Endodermal cell (in vitro differentiated cells): ENCODE results near the gene CCL5. TPM values are rescaled to one million over a fixed set of nuclear protein-coding genes. Genes with fewer than 3 reads are reported as not detected.

Experiments used
- DNase-seq: peaks from one replicate; pipeline ENCODE4 v3.0.0-alpha.2; 2017
- H3K27ac ChIP-seq: 2 replicates; pipeline ENCODE4 v1.5.1; 2013; ENCODE audit warnings: mild to moderate bottlenecking, low read depth, low read length, moderate library complexity
- H3K27me3 ChIP-seq: 2 replicates; pipeline ENCODE4 v1.6.1; 2013; ENCODE audit warnings: mild to moderate bottlenecking, low read length, moderate library complexity; ENCODE audit not compliant: insufficient read depth, control insufficient read depth, poor library complexity, severe bottlenecking
- H3K36me3 ChIP-seq: 2 replicates; pipeline ENCODE4 v1.7.0; 2013; ENCODE audit warnings: mild to moderate bottlenecking, low read length, moderate library complexity; ENCODE audit not compliant: control insufficient read depth, insufficient read depth
- H3K4me1 ChIP-seq: one replicate; pipeline ENCODE4 v1.7.0; 2013; ENCODE audit warnings: low read length; ENCODE audit not compliant: control insufficient read depth, insufficient read depth
- H3K4me3 ChIP-seq: 2 replicates; pipeline ENCODE4 v1.5.1; 2013; ENCODE audit warnings: mild to moderate bottlenecking, low read length, moderate library complexity
- H3K9ac ChIP-seq: 2 replicates; pipeline ENCODE4 v1.6.1; 2013; ENCODE audit warnings: mild to moderate bottlenecking, low read length, moderate library complexity; ENCODE audit not compliant: poor library complexity, severe bottlenecking; ENCODE audit errors: extremely low read depth
- H3K9me3 ChIP-seq: 2 replicates; pipeline ENCODE4 v1.6.1; 2013; ENCODE audit warnings: mild to moderate bottlenecking, low read length, moderate library complexity; ENCODE audit not compliant: control insufficient read depth
- H3K27ac Mint-ChIP-seq: 2 replicates; pipeline ENCODE4 v1.8.0; 2020; ENCODE audit warnings: mixed read lengths
- H3K27me3 Mint-ChIP-seq: 2 replicates; pipeline ENCODE4 v1.8.0; 2021; ENCODE audit warnings: mild to moderate bottlenecking, mixed read lengths; ENCODE audit not compliant: insufficient read depth
- H3K36me3 Mint-ChIP-seq: 2 replicates; pipeline ENCODE4 v1.8.0; 2020; ENCODE audit warnings: low read depth, mixed read lengths
- H3K4me1 Mint-ChIP-seq: 2 replicates; pipeline ENCODE4 v1.8.0; 2020; ENCODE audit warnings: mixed read lengths
- H3K4me3 Mint-ChIP-seq: 2 replicates; pipeline ENCODE4 v1.8.0; 2020; ENCODE audit warnings: mild to moderate bottlenecking, moderate library complexity, mixed read lengths
- H3K9me3 Mint-ChIP-seq: 2 replicates; pipeline ENCODE4 v1.8.0; 2020; ENCODE audit warnings: mild to moderate bottlenecking, mixed read lengths
- WGBS, 2 experiments: methylation state at CpG; one replicate each; pipeline versions ENCODE4 v1.1.5 to v1.1.7; 2013; ENCODE audit warnings: missing lambda C conversion rate in 2 of 2, mixed read lengths in 1 of 2; ENCODE audit not compliant: insufficient coverage in 1 of 2, insufficient read length in 1 of 2; 5-methylcytosine and 5-hydroxymethylcytosine counted together
- total RNA-seq, 2 donors: library from RNA; stranded (reverse); fragmentation: NEBNext Ultra II Directional in 1 of 2; extraction: Animal tissue kit (Norgen Biotek cat#: 25700) in 1 of 2; gene quantifications; 2 replicates in 1 of 2; 3 replicates in 1 of 2; pipeline ENCODE4 v1.2.1, GENCODE V29; 2021
- TF ChIP-seq, protein P1 (sequence below): fragments of 200-600 bp; sonication (generic); conservative IDR thresholded peaks from 2 replicates; pipeline ENCODE4 v1.5.0; 2021; ENCODE audit warnings: antibody characterized with exemption, mild to moderate bottlenecking

Gene CCL5
- total RNA-seq, 2 donors from 2014 or later = not detected

DNA sequence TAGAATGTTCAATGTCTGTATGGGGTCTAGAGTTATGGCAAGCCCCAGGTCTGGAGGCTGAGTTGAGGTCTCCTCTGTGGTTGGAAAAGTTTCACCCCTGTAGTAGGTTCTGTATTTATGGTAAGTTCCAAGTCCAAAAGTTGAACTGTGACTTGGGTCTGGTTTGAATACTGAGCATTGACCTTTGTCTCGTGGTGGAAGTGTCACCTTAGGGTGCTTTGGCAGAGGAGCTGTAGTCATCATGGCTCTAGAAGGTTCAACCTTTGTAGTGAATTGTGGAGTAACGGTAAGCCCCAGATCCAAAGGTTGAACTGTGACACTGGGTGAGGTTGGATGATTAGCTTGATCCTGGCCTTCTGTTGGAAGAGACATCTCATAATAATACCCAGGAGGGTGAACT, 32.8 kb upstream of the CCL5 start:
- WGBS, 2 experiments = 90 to 93% methylated on average over 2 of the region's 2 CpGs
- Histone ChIP-seq H3K4me1 (no peaks in the 10 kb centered on the region), H3K9ac (no peak overlapping the region), H3K27ac (no peak overlapping the region), H3K27me3 (peaks cover 8% of the 10 kb centered on the region), H3K36me3 (no peaks in the 10 kb centered on the region), H3K9me3 (no peaks in the 10 kb centered on the region), H3K4me3 (no peak overlapping the region)
- no peak overlapping the region for H3K4me3 Mint-ChIP-seq
- H3K36me3 Mint-ChIP-seq = peaks cover 6% of the 10 kb centered on the region
- DNase-seq = no peak
- TF ChIP-seq, protein P1, sequence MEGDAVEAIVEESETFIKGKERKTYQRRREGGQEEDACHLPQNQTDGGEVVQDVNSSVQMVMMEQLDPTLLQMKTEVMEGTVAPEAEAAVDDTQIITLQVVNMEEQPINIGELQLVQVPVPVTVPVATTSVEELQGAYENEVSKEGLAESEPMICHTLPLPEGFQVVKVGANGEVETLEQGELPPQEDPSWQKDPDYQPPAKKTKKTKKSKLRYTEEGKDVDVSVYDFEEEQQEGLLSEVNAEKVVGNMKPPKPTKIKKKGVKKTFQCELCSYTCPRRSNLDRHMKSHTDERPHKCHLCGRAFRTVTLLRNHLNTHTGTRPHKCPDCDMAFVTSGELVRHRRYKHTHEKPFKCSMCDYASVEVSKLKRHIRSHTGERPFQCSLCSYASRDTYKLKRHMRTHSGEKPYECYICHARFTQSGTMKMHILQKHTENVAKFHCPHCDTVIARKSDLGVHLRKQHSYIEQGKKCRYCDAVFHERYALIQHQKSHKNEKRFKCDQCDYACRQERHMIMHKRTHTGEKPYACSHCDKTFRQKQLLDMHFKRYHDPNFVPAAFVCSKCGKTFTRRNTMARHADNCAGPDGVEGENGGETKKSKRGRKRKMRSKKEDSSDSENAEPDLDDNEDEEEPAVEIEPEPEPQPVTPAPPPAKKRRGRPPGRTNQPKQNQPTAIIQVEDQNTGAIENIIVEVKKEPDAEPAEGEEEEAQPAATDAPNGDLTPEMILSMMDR = no peak
- H3K4me1 Mint-ChIP-seq = peaks cover 5% of the 10 kb centered on the region
- peaks cover 4% of the 10 kb centered on the region for H3K9me3 Mint-ChIP-seq
- H3K27me3 Mint-ChIP-seq = peaks cover 19% of the 10 kb centered on the region
- no peak overlapping the region for H3K27ac Mint-ChIP-seq

DNA sequence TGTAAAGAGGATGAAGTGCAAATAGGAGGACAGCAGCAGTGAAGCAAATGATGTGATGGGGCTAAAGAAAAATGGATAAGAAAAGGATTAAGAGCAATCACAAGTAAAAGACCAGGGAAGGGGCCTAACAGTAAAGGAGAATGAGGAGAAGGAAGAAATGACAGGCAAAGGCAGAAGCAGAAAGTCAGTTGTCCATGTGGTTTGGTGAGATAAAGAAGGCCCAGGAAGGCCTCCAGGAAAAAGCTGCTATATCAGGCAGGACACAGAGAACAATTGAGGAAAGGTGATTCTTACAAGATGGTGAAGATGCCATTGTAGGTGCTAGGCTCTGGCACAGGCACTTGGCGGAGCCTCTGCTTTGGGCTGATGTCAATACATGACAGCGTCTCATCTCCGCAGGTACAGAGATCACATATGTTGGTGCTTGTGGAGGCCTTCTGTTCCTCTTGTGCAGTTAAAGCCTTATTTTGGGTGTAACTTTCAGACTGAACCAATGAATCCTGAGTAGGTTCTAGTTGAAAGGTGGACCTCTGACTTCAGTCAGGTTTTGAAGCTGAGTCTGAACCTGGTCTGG, 32.3 kb upstream of the CCL5 start:
- 96 to 100% methylated on average over 3 of the region's 3 CpGs for WGBS, 2 experiments
- no peak for DNase-seq
- peaks cover 3% of the 10 kb centered on the region for H3K36me3 Mint-ChIP-seq
- H3K4me3 ChIP-seq = no peak overlapping the region
- H3K4me1 ChIP-seq = no peaks in the 10 kb centered on the region
- TF ChIP-seq, protein P1 = no peak
- no peaks in the 10 kb centered on the region for H3K9me3 ChIP-seq
- H3K27ac Mint-ChIP-seq = no peak overlapping the region
- H3K4me3 Mint-ChIP-seq = no peak overlapping the region
- no peak overlapping the region for H3K9ac ChIP-seq
- no peak overlapping the region for H3K27ac ChIP-seq
- H3K4me1 Mint-ChIP-seq = peaks cover 5% of the 10 kb centered on the region
- peaks cover 4% of the 10 kb centered on the region for H3K9me3 Mint-ChIP-seq
- peaks cover 19% of the 10 kb centered on the region for H3K27me3 Mint-ChIP-seq
- H3K27me3 ChIP-seq = peaks cover 8% of the 10 kb centered on the region
- no peaks in the 10 kb centered on the region for H3K36me3 ChIP-seq

- WGBS, 2 experiments = 90 to 96% methylated on average over 3 of the region's 3 CpGs
- no peak overlapping the region for H3K4me3 Mint-ChIP-seq
Observed at GRCh38 chr17:35909408-35909807, 29.2 kb upstream of the CCL5 start.

More at GRCh38 chr17:35909408-35909807, 29.2 kb upstream of the CCL5 start:
- Mint-ChIP-seq H3K27ac (no peak overlapping the region), H3K9me3 (no peaks in the 10 kb centered on the region), H3K36me3 (no peaks in the 10 kb centered on the region), H3K27me3 (peaks cover 21% of the 10 kb centered on the region), H3K4me1 (no peaks in the 10 kb centered on the region)
- Histone ChIP-seq H3K4me1 (no peaks in the 10 kb centered on the region), H3K36me3 (no peaks in the 10 kb centered on the region), H3K27me3 (peaks cover 8% of the 10 kb centered on the region), H3K27ac (no peak overlapping the region), H3K9ac (no peak overlapping the region), H3K9me3 (no peaks in the 10 kb centered on the region), H3K4me3 (no peak overlapping the region)
- no peak for DNase-seq
- TF ChIP-seq, protein P1 = no peak
